GM21528 (cell line): ENCODE results near the gene ZNF563.
"Not testable (repeated sequence)": the region's sequence is repeated elsewhere in the genome, so short reads cannot be mapped to it uniquely, and the experiment has no call there.

Experiments
- ATAC-seq: cut with Tn5 transposase; IDR thresholded peaks from one replicate; pipeline ENCODE4 v1.9.1; 2021; ENCODE audit warnings: mild to moderate bottlenecking, moderate library complexity; ENCODE audit not compliant: unreplicated experiment, low FRiP score

ZNF563 gene

DNA sequence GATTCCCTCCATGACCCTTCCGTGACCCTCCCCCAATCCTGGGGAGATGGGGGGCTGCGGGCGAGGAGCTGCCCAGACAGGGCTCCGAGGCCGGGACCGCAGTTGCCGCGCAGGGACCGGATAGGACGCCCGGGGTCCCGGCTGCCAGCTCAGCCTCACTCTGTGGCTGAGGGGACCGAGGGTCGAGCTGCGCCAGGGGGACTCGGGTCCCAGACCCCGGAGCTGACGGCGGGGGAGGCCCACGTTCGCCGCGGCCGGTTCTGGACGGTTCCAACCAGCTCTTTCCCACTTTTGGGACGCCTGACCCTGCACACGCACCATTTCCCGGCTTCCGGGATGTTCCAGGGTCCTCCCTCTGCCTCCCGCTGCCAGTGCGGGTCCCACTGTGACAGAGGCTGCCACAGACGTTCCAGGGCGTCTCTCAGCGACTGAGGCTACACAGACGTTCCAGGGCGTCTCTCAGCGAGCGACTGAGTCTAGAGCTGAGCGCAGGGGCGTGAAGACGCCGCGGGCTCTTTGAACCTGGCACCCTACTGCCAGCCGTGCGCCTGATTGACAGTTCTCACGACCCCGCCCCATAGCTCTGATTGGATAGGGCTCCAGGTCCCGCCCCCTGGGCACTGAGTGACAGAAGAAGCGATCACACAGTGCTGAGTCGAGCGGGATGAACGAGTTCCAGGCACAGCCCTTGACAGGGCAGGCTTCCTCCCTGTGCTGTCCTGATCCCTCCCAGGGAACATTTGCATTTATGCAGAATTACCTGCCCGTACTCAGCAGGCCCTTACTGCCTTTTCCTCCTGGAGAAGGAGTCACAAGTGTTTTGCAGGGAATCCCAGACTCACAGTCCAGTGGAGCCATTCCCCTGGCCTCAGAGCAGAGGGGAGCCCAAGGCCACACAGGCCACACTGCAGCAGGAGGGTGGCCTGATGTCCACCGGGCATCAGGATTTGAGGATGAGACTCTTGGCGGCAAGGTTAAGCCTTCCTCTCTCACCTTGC is at the start of gene ZNF563:
Gene ZNF563, minus strand, starts transcription at position 472 of the 998 bp plus-strand sequence. Its CDS starts 151 bp downstream, at position 321.
- ATAC-seq, result peak; percentile 93

DNA sequence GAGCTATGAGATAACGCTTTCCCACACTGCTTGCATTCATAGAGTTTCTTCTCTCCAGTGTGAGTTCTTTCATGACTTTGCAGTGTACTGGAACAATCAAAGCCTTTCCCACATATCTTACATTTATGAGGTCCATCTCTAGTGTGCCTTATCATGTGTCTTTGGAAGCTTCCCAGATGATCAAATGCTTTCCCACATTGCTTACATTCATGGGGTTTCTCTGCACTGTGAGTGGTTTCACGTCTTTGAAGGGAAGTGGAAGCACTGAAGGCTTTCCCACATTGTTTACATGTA is 47.0 kb upstream of the ZNF563 start:
- ATAC-seq, result no peak

DNA sequence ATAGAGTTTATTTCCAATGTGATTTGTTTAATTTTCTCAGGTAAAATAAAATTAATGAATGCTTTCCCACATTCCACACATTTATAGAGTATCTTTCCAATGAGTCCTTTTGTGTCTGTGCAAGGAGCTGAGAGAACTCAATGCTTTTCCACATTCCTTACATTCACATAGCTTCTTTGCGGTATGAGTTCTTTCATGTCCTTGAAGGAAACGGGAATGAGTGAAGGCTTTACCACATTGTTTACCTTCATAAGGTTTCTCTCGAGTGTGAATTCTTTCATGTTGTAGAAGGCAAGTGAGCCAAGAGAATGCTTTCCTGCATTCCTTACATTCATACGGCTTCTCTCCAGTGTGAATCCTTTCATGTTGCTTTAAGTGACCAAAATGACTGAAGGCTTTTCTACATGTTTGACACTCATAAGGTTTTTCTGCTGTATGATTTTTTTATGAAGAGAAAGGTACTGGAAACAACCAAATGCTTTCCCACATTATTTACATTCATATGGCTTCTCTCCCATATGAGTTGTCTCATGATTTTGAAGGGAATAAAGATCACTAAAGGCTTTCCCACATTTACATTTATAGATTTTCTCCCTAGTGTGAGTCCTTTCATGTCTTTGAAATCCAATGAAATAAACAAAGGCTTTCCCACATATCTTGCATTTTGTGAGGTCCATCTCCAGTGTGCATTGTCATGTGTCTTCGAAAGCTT is 46.5 kb upstream of the ZNF563 start:
- no peak for ATAC-seq

DNA sequence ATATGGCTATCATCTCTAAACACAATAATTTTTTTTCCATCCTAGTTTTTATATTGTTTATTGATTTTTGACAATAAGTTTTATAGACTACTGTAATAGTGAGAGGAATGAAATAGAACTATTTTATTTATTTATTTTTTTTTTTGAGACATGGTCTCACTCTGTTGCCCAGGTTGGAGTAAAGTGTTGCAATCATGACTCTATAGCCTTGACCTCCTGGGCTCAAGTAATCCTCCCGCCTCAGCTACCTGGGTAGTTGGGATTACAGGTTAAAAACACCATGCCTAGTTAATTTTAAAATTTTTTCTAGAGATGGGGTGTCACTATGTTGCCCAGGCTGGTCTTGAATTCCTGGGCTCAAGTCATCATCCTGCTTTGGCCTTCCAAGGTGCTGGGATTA is 40.6 kb upstream of the ZNF563 start:
- ATAC-seq, result no peak

DNA sequence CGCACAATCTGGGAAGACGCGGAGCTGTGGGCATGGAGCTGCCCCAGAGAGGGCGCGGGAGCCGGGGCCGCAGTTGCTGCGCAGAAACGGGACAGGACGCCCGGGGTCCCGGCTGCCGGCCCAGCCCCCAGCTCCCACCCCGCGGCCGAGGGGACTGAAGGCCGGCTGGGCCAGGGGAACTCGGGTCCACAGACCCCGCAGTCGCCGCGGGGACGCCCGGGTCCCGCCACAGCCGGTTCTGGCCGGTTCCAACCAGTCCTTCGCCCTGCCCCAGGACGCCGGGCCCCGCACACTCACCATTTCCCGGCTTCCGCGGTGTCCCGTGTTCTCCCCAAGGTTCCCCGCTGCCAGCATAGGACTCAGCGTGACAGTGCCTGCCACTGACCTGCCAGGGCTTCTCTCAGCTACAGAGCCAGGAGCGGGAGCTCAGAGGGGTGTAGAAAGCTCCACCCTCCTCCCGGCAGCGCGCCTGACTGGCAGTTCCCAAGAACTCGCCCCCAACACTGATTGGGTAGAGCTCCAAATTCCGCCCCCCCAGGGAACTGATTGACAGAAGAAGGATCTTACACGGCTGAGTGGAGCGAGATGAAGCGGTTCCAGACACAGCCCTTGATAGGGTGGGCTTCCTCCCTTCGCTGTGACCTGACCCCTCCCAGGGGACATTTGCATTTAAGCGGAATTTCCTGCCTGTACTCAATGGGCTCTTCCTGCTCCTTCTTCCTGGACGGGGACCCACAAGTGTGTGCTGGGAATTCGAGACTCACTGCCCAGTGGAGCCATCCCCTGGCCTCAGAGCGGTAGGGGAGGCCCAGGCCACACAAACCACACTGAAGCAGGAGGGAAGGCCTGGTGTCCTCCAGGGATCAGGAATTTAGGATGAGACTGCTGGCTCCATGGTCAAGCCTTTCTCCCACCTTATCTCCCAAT is 32.1 kb upstream of the ZNF563 start, which contains the start of gene ZNF442:
Gene ZNF442, minus strand, starts transcription at position 448 of the 927 bp plus-strand sequence. CDS start 2,052 bp downstream, outside the sequence.
- ATAC-seq, result peak; percentile 86

DNA sequence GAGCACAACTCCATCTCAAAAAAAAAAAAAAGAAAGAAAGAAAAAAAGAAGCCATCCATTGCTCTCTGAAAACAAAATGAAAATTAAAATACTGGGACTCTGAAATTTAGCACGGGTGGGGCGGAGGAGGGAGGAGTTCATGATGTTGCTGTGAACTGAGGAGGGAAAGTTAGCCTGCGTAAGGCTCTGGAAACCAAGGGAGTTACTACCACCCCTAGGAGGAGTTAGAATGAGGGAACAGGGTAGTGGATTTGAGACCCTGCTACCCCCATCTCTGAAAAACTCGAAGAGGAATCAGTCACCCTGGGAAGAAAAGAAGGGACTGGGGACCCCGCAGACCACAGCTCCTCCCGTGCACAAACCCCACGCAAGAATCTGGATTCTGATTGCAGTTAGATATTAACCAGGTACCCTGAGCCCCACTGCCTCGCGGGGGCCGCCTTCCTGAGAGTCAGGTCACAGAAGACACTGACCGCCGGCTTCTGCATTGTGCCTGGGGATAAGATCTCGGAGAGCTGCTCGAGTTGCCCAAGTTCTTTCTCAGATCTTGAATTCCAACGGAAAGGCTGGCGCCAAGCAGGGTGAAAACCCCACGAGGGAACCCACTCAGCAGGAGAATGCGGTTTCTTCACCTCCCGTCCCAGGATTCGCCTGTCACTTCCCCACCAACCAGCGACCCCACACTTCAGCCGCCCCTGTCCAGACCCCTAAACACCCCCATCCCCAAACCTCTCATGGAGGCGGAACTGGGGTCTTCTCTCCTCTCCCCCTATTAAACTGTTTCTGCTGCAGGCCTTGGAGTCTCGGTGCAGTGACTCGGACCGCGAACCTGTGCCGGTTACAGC is 31.2 kb upstream of the ZNF563 start:
- ATAC-seq, result peak; percentile 14

DNA sequence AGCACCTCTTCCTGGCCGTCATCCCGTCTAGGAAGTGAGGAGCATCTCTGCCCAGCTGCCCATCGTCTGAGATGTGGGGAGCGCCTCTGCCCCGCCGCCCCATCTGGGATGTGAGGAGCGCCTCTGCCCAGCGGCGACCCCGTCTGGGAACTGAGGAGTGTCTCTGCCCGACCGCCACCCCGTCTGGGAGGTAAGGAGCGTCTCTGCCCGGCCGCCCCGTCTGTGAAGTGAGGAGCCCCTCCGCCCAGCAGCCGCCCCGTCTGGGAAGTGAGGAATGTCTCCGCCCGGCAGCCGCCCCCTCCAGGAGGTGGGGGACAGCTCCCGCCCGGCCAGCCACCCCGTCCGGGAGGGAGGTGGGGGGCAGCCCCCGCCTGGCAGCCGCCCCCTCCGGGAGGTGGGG is 28.8 kb upstream of the ZNF563 start:
- not testable (repeated sequence) for ATAC-seq

DNA sequence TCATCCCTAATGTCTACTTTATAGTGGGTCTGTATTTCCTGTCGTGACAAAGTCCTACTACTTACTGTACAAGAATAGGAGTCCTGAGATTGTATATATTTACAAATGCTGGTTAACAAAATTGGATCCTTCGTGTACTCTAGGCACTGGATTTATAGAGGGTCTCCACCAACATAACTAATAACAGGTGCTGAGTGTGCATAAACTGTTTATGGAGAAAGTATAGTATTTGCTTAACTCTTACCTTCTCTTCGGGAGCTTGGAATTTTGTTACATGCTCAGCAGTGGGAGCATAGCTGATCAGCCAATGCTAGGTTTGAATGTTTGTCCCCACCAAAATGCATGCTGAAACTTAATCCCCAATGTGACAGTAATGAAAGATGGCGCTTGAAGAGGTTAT is 19.9 kb upstream of the ZNF563 start:
- ATAC-seq, result no peak

DNA sequence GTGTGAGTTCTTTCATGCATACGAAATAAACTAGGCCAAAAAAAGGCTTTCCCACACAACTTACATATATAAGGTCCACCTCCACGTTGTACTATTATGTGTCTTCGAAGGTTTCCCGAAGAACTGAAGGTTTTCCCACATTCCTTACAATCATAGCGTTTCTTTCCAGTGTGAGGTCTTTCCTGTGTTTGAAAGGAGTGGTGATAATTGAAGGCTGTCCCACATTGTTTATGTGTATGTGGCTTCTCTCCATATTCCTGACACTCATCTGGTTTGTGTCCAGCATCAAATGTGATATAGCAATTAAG is 17.4 kb upstream of the ZNF563 start:
- no peak for ATAC-seq

DNA sequence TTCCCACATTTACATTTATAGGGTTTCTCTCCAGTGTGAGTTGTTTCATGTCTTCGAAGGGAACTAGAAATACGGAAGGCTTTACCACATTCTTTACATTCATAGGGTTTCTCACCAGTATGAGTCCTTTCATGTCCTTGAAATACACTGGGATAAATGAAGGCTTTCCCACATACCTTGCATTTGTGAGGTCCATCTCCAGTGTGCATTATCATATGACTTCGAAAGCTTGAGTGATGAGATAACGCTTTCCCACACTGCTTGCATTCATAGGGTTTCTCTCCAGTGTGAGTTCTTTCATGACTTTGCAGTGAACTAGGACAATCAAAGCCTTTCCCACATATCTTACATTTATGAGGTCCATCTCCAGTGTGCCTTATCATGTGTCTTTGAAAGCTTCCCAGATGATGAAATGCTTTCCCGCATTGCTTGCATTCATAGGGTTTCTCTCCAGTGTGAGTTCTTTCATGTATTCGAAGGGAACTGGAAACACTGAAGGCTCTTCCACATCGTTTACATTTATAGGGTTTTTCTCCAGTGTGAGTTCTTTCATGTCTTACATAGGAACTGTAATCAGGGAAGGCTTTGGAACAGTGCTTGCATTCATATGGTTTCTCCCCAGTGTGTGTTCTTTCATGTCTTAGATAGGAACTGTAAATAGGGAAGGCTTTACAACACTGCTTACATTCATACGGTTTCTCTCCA is 16.9 kb upstream of the ZNF563 start:
- ATAC-seq, result no peak

DNA sequence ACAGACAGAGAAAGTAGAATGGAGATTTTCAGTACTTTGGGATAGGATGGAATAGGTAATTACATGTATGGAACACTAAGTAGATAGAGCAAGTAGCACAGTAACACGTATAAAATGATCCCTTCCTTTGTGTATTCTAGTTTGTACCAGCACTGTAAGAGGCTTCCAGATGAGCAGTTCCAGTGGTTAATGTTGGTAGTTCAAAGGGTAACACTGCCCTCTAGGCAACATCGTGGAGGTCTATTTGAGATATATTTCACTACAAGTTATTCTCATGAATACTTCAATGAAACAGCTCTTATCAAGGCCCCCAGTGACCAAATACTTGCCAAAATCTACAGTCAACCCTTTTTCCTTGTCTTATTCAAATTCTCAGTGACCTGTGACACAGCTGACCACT is 13.5 kb upstream of the ZNF563 start:
- ATAC-seq, result no peak

DNA sequence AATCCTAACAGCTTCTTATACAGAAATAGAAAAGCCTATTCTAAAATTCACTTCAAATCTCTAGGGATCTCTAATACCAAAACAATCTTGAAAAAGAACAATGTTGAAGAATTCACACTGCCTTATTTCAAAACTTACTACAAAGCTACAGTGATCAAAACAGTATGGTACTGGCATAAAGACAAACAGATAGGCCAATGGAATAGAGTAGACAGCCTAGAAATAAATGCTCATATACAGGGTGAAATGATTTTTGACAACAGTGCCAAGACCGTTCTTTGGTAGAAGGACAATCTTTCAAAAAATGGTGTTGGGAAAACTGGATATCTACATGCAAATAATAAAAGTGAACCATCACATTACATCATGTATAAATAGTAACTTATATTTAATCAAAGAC is 11.8 kb upstream of the ZNF563 start:
- no peak for ATAC-seq

DNA sequence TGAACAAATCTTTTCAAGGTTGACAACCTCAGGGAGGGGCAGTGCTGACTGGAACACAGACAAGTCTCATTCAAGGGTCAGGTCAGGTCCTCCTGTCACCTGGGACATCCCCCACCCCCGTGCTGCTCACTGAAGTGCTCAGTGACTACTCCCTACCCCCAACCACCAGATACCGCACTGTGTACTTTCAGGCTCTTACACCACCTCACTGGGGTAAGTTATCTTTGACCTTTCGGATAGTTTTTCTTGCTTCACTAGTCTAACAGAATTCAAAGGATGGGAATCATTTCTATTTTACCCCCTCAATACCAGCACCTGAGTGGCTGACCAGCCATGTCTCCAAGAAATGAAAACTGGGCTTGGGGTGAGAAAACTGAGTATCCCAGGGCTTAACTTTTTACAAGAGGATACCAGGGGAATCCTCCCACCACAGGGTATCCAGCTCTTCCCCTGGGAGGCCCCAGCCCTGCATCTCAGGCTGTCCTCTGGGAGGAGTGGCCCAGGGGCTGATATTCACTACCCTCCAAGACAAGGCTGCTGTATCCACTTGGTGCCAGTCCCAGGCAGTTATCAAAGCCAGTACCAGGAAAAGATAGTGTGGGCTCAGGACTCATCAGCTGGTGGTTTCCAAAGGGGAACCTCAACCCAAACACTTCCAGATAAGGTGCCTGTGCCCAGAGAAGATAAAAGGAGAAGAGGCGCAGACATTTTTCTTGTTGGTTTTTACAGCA is 2.1 kb downstream of the ZNF563 start:
- no peak for ATAC-seq

DNA sequence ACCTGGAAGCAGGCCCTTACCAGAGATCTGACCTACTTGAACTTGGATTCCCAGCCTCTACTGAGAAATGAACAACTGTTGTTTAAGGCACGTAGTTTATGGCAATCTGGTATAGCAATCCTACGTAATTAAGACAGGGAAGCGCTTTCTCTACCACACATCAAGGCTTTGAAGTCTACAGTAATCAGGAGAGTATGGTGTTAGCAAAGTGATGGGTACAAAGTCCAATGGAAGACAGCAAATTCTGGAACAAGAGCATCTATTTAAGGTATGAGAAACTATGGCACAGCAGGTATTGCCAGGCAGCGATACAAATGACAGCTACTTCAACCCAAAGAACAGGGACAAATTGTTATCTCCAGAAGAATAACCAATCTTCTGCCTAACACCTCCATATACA is 3.1 kb downstream of the ZNF563 start:
- no peak for ATAC-seq

DNA sequence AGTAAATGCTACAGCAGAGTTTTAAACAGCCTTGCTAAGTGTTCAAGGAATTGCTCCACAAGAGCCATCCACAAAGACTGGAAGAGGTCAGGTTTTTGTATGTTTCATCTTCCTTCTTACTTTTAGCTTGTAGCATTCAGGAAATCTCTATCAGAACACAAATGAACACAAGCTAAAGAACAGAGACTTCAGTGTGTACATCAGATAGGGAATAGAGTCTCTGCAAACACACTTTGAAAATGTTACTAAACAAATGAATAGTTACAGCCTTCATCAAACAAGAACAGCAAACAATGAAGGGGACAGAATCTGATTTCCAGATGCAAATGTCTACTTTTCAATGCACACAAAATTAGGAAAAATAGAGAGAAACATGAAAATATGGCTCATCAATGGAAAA is 7.7 kb downstream of the ZNF563 start:
- no peak for ATAC-seq

DNA sequence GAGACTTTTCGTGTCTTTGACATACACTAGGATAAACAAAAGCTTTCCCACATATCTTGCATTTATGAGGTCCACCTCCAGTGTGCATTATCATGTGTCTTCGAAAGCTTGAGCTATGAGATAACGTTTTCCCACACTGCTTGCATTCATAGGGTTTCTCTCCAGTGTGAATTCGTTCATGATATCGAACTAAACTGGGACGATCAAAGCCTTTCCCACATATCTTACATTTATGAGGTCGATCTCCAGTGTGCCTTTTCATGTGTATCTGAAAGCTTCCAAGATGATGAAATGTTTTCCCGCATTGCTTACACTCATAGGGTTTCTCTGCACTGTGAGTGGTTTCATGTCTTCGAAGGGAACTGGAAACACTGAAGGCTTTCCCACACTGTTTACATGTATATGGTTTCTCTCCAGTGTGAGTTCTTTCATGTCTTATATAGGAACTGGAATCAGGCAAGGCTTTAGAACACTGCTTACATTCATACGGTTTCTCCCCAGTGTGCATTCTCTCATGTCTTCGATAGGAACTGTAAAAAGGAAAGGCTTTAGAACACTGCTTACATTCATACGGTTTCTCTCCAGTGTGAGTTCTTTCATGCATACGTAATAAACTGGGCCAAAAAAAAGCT is 14.5 kb downstream of the ZNF563 start:
- ATAC-seq, result no peak

DNA sequence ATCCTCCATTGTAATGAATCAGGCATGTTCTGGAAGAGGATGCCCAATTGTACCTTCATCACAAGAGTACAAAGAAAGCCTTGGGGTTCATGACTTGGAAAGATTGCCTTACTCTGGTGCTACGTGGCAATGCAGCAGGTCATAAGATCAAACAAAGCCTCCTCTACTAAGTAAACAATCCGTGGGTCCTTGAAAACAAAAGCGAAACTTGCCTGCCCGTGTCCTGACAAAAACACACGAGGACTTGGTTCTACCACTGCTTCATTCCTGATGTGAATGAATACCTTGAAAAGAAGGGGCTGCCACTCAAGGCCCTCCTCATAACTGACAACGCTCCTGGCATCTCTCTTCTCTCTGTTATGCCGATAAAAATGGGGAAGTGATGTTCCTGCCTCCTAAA is 18.9 kb downstream of the ZNF563 start:
- no peak for ATAC-seq

DNA sequence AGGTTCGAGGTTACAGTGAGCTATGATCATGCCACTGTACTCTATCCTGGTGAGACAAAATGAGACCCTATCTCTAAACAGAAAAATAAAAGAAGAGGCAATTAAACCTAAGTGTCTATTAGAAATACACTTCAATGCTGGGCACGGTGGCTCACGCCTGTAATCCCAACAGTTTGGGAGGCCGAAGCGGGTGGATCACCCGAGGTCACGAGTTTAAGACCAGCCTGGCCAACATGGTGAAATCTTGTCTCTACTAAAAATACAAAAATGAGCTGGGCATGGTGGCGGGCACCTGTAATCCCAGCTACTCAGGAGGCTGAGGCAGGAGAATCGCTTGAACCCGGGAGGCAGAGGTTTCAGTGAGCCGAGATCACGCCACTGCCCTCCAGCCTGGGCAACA is 24.5 kb downstream of the ZNF563 start:
- not testable (repeated sequence) for ATAC-seq
